Right renal cortex interstitium (tissue), 3 donors: Measurements from ENCODE around the gene NCF1. TPM values are rescaled to one million over a fixed set of nuclear protein-coding genes. Genes with fewer than 3 reads are reported as not detected.
A peak's percentile ranks its signal among the peaks of the same experiment; 100 is the strongest.
"Not testable (repeated sequence)": the region's sequence is repeated elsewhere in the genome, so short reads cannot be mapped to it uniquely, and the experiment has no call there.

Experiments used
- DNase-seq, 3 donors: peaks; one replicate each; pipeline ENCODE4 v3.0.0-alpha.2; 2013; ENCODE audit warnings: low read depth in 3 of 3, low spot score in 2 of 3
- polyA plus RNA-seq, 3 donors: library from polyadenylated mRNA; unstranded; fragments of 120-200 nt; gene quantifications; one replicate each; pipeline ENCODE4 v1.2.1, GENCODE V29; 2013; ENCODE audit not compliant: insufficient read length in 3 of 3

NCF1 gene
- polyA plus RNA-seq, 3 donors = 1.5 to 1.8 (median 1.7) TPM

DNA sequence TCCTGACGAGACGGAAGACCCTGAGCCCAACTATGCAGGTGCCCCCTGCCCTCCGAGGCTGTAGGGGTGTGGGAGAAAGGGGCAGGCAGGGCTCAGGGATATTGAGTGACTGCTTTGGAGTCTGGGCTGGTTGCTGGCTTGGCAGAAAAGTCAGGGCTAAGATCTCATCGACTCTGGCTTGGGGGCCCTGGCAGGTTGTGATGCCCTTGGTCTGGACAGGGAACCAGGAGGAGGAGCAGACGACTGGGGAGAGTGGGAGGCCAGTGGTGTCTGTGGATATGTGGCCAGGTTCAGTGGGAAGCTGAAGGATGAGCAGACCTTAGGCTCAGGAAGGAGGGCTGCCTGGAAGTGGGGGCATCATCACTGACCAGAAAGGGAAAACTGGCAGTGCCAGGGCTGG, 9.8 kb downstream of the NCF1 start:
- DNase-seq = not testable (repeated sequence)

DNA sequence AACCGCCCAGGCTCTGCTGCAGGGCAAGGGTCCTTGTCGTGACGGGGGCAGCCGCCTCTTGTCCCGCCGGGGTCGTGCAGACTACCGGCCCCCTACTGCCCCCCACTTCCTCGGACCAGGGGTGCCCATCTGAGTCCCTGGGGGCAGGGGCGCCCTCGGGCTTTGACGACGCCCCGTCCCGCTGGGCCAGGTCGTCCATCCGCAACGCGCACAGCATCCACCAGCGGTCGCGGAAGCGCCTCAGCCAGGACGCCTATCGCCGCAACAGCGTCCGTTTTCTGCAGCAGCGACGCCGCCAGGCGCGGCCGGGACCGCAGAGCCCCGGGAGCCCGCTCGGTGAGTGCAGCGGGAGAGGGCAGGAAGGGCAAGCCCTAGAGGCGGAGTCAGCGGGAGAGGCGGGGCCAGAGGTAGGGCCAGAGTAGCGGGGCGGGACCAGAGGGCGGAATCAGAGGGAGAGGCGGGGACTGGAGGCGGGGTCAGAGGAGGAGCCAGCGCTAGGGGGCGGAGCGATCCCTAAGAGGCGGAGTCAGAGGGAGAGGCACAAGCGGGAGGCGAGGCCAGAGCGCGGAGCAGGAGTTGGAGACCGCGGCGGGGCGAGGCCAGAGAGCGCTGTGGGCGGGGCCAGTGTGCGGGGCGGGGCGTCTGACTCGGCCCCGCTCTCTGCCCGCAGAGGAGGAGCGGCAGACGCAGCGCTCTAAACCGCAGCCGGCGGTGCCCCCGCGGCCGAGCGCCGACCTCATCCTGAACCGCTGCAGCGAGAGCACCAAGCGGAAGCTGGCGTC, 14.7 kb downstream of the NCF1 start:
- peak in 1 of 3 donors; percentile 47 for DNase-seq

DNA sequence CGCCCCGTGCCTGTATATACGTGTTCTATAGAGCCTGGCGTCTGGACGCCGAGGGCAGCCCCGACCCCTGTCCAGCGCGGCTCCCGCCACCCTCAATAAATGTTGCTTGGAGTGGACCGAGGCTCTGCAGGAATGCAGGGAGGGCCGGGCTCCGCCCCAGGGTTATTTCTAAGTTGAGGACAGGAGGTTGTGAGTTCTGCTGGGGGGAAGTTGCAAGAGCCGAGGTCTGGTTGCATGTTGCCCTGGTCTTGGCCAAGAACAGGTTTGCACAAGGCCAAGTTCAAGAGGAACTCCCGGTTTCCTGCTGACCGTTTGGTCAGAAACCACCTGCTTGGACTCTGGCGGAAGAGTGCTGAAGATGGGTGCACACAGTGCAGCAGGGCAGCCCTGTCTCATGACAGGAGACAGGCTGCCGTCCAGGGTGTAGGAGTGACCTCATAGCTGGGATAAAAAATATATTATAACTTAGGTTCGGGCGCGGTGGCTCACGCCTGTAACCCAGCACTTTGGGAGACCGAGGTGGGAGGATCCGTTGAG, 15.5 kb downstream of the NCF1 start:
- DNase-seq = not testable (repeated sequence)

GRCh38 chr7:74797848-74798622, 24.2 kb downstream of the NCF1 start:
- DNase-seq = not testable (repeated sequence)

GRCh38 chr7:74798644-74799043, 24.8 kb downstream of the NCF1 start:
- not testable (repeated sequence) for DNase-seq

- not testable (repeated sequence) for DNase-seq
Measured at GRCh38 chr7:74815882-74816281, 42.1 kb downstream of the NCF1 start.

DNA sequence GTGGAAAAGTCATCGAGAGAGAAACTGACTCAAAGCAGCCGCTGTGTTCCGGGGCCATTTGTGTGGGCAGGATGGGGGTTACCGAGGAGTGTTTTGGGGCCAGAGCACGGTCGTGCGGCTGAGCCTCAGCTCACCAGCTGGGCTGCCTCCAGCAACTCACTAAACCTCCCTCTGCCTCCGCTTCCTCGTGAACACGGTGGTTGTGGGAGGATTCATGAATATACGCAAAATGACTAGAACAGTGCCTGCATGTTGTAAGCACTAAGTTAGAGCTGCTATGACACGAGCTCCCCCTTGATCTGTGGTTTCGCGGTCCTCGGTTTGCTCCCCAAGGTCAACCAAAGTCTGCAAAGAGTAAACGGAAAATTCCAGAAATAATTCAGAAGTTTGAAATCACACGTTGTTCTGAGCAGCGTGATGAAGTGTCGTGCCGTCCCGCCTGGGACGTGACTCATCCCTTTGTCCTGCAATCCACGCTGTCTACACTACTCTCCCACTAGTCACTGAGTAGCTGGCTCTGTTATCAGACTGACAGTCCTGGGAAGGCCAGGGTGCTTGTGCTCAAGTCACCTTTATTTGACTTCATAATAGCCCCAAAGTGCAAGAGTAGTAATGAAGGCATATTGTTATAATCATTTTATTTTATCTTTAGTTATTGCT, 46.5 kb downstream of the NCF1 start:
- not testable (repeated sequence) for DNase-seq

DNA sequence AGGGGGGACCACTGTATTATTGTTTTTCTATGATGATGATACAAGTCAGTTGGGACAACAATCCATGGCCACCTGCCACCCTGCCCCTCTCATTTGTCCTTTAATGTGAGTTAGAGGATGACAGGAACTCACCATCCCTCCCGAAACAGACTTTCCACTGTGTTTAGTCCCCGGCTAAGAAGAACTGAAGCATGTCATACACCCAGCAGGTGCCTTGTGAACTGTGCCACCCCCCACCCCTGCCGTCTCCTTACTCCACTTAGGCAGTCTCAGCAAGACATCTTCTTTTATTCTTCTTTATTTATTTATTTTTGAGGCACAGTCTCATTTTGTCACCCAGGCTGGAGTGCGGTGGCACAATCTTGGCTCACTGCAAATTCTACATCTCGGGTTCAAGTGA, 47.4 kb downstream of the NCF1 start:
- DNase-seq = not testable (repeated sequence)

GRCh38 chr7:74829959-74830358, 56.1 kb downstream of the NCF1 start:
- DNase-seq = not testable (repeated sequence)

GRCh38 chr7:74830411-74830810, 56.6 kb downstream of the NCF1 start:
- not testable (repeated sequence) for DNase-seq

Other genes with a start within 250 kb of the NCF1 start
- 100 to 1,000 TPM; 290 to 309 (median 303) TPM for gene GTF2I, start 116.3 kb upstream of the NCF1 start, polyA plus RNA-seq
- 10 to 100 TPM; 19.4 to 22.0 (median 20.6) TPM for gene GTF2IRD2, start 77.6 kb downstream of the NCF1 start, polyA plus RNA-seq
- gene CASTOR2, start 190.7 kb downstream of the NCF1 start, polyA plus RNA-seq = 1 to 10 TPM; 4.2 to 7.6 (median 5.5) TPM